Body of pancreas (tissue), 4 donors: ENCODE measurements around the gene TDP1. TPM values are rescaled to one million over a fixed set of nuclear protein-coding genes. Genes with fewer than 3 reads are reported as not detected.
"Not testable (repeated sequence)": the region's sequence is repeated elsewhere in the genome, so short reads cannot be mapped to it uniquely, and the experiment has no call there.

ENCODE experiments used
- ATAC-seq: fragments of 150-250 bp; one replicate; pipeline ENCODE4 v1.9.1; 2016
- DNase-seq, 4 donors: peaks; one replicate each; pipeline ENCODE4 v3.0.0-alpha.2; 2019
- H3K27ac ChIP-seq, 4 donors: fragments of 200-600 bp; sonication (generic); 1 replicate in 3 of 4; 2 replicates in 1 of 4; pipeline versions ENCODE4 v1.5.1 to v1.6.1; 2016 to 2019; ENCODE audit warnings: mild to moderate bottlenecking in 1 of 4, mixed read lengths in 1 of 4, moderate library complexity in 1 of 4
- H3K27me3 ChIP-seq, 2 donors: fragments of 200-600 bp; sonication (generic); one replicate each; pipeline ENCODE4 v1.6.0; 2016; ENCODE audit warnings: mild to moderate bottlenecking in 1 of 2
- H3K36me3 ChIP-seq, 2 donors: fragments of 200-600 bp; sonication (generic); replicated peaks in 1 of 2; 2 replicates each; pipeline ENCODE4 v1.5.1; 2016; ENCODE audit warnings: low read depth in 2 of 2; ENCODE audit not compliant: insufficient read depth in 1 of 2
- H3K4me1 ChIP-seq: fragments of 200-600 bp; sonication (generic); one replicate; pipeline ENCODE4 v1.6.0; 2016
- H3K4me3 ChIP-seq, 2 donors: fragments of 200-600 bp; sonication (generic); 1 replicate in 1 of 2; 2 replicates in 1 of 2; pipeline ENCODE4 v1.5.1; 2016 to 2019
- H3K9me3 ChIP-seq, 3 donors: fragments of 200-600 bp; sonication (generic); 1 replicate in 2 of 3; 2 replicates in 1 of 3; pipeline ENCODE4 v1.5.1; 2016
- CTCF ChIP-seq, 7 experiments: fragments of 450-650 bp in 4 of 7; fragments of 200-600 bp in 3 of 7; sonication (generic) in 3 of 7; IDR thresholded peaks; one replicate each; pipeline ENCODE4 v1.5.1; 2016 to 2019; ENCODE audit warnings: antibody characterized with exemption in 7 of 7
- POLR2A ChIP-seq, 3 donors: fragments of 450-650 bp; IDR thresholded peaks; one replicate each; pipeline ENCODE4 v1.6.1; 2016; ENCODE audit warnings: antibody characterized with exemption in 3 of 3, mild to moderate bottlenecking in 2 of 3
- WGBS, 2 donors: methylation state at CpG; one replicate each; pipeline ENCODE4 v1.1.5; 2017; 5-methylcytosine and 5-hydroxymethylcytosine counted together
- intact Hi-C: fragments of 100-400 bp; cut with DNase I; formaldehyde crosslinking; loops from one replicate; pipeline ENCODE4 v1.15.1; 2023
- total RNA-seq, 2 donors: library from RNA; depleted of rRNA; stranded (reverse); fragments of >200 nt; gene quantifications; one replicate each; pipeline ENCODE4 v1.1.0, GENCODE V29; 2016

The TDP1 gene
- total RNA-seq, 2 donors from 2014 or later, result 7.5 to 10.5 TPM

- TF ChIP-seq POLR2A (IDR thresholded peaks at IDR 0.05) (no peak), CTCF (IDR thresholded peaks at IDR 0.05) (no peak)
- no peak for DNase-seq
- no peak overlapping the region for H3K4me3 ChIP-seq
- no peak overlapping the region for H3K27ac ChIP-seq
- WGBS, 2 donors, result 85 to 86% methylated on average over 10 to 11 of the region's 11 CpGs
- no peaks in the 10 kb centered on the region for H3K9me3 ChIP-seq
- no peaks in the 10 kb centered on the region for H3K4me1 ChIP-seq
- H3K36me3 ChIP-seq, result peaks cover 0 to 7% of the 10 kb centered on the region in 2 donors
- intact Hi-C loops, result no loop called here
- no peaks in the 10 kb centered on the region for H3K27me3 ChIP-seq
- ATAC-seq, result no peak
Observed at GRCh38 chr14:90019824-90020523, 64.2 kb downstream of the TDP1 start.

- H3K27ac ChIP-seq, result no peak overlapping the region
- peaks cover 0 to 5% of the 10 kb centered on the region in 2 donors for H3K36me3 ChIP-seq
- intact Hi-C loops, result no loop called here
- no peak overlapping the region for H3K4me3 ChIP-seq
- WGBS, 2 donors, result 71 to 82% methylated on average over 7 of the region's 7 CpGs
- H3K27me3 ChIP-seq, result no peaks in the 10 kb centered on the region
- DNase-seq (no peak), ATAC-seq (no peak)
- H3K9me3 ChIP-seq, result no peaks in the 10 kb centered on the region
- TF ChIP-seq POLR2A (IDR thresholded peaks at IDR 0.05), result no peak
- TF ChIP-seq CTCF (IDR thresholded peaks at IDR 0.05), result no peak
- no peaks in the 10 kb centered on the region for H3K4me1 ChIP-seq
Observed at GRCh38 chr14:90023176-90023896, 67.6 kb downstream of the TDP1 start.

- H3K27me3 ChIP-seq, result no peaks in the 10 kb centered on the region
- ATAC-seq (no peak), DNase-seq (no peak)
- no peaks in the 10 kb centered on the region for H3K9me3 ChIP-seq
- TF ChIP-seq POLR2A (IDR thresholded peaks at IDR 0.05) (no peak), CTCF (IDR thresholded peaks at IDR 0.05) (no peak)
- H3K4me3 ChIP-seq, result no peak overlapping the region
- H3K36me3 ChIP-seq, result peaks cover 0 to 2% of the 10 kb centered on the region in 2 donors
- intact Hi-C loops, result no loop called here
- 93 to 97% methylated on average over 3 of the region's 3 CpGs for WGBS, 2 donors
- no peaks in the 10 kb centered on the region for H3K4me1 ChIP-seq
- no peak overlapping the region for H3K27ac ChIP-seq
Observed at GRCh38 chr14:90024910-90025309, 69.2 kb downstream of the TDP1 start.

- ATAC-seq, H3K4me1 ChIP-seq, intact Hi-C loops, H3K4me3 ChIP-seq, H3K36me3 ChIP-seq, DNase-seq, H3K27ac ChIP-seq, H3K27me3 ChIP-seq, H3K9me3 ChIP-seq: not testable (repeated sequence)
- 91 to 92% methylated on average over 4 of the region's 4 CpGs for WGBS, 2 donors
Observed at GRCh38 chr14:90026608-90027007, 70.9 kb downstream of the TDP1 start.

GRCh38 chr14:90027842-90028241 is 72.1 kb downstream of the TDP1 start:
- no peaks in the 10 kb centered on the region for H3K27me3 ChIP-seq
- H3K4me3 ChIP-seq, result no peak overlapping the region
- H3K4me1 ChIP-seq, result no peaks in the 10 kb centered on the region
- TF ChIP-seq POLR2A (IDR thresholded peaks at IDR 0.05) (no peak), CTCF (IDR thresholded peaks at IDR 0.05) (no peak)
- no peak for ATAC-seq
- no peak for DNase-seq
- no peaks in the 10 kb centered on the region for H3K36me3 ChIP-seq
- WGBS, 2 donors, result 47 to 70% methylated on average over 1 of the region's 1 CpG
- intact Hi-C loops, result no loop called here
- H3K9me3 ChIP-seq, result no peaks in the 10 kb centered on the region
- no peak overlapping the region for H3K27ac ChIP-seq
